HUES6 (cell line): Measurements from ENCODE around the gene RNF151.

Source experiments
- H3K27ac ChIP-seq: 2 replicates; pipeline ENCODE4 v1.7.0; 2013; ENCODE audit warnings: low read depth, mild to moderate bottlenecking, low read length, inconsistent platforms
- H3K27me3 ChIP-seq: 2 replicates; pipeline ENCODE4 v1.6.1; 2013; ENCODE audit warnings: low read length; ENCODE audit not compliant: control insufficient read depth, insufficient read depth
- H3K36me3 ChIP-seq: 2 replicates; pipeline ENCODE4 v1.6.1; 2013; ENCODE audit warnings: low read length; ENCODE audit not compliant: control insufficient read depth, insufficient read depth
- H3K4me1 ChIP-seq: 2 replicates; pipeline ENCODE4 v1.6.1; 2013; ENCODE audit warnings: low read length; ENCODE audit not compliant: control insufficient read depth, insufficient read depth
- H3K4me3 ChIP-seq: 2 replicates; pipeline ENCODE4 v1.5.1; 2013; ENCODE audit warnings: low read depth, low read length
- H3K9ac ChIP-seq: one replicate; pipeline ENCODE4 v1.6.1; 2013; ENCODE audit warnings: mild to moderate bottlenecking, low read length
- H3K9me3 ChIP-seq: 2 replicates; pipeline ENCODE4 v1.6.1; 2013; ENCODE audit warnings: low read depth, low read length; ENCODE audit not compliant: control insufficient read depth, insufficient read depth

RNF151 gene

GRCh38 chr16:1999866-2000514 is 33.3 kb downstream of the RNF151 start:
- Histone ChIP-seq H3K27ac (no peak overlapping the region), H3K27me3 (no peaks in the 10 kb centered on the region), H3K4me3 (no peak overlapping the region), H3K9me3 (no peaks in the 10 kb centered on the region), H3K9ac (no peak overlapping the region), H3K4me1 (peaks cover 14% of the 10 kb centered on the region), H3K36me3 (peaks cover 75% of the 10 kb centered on the region)

DNA sequence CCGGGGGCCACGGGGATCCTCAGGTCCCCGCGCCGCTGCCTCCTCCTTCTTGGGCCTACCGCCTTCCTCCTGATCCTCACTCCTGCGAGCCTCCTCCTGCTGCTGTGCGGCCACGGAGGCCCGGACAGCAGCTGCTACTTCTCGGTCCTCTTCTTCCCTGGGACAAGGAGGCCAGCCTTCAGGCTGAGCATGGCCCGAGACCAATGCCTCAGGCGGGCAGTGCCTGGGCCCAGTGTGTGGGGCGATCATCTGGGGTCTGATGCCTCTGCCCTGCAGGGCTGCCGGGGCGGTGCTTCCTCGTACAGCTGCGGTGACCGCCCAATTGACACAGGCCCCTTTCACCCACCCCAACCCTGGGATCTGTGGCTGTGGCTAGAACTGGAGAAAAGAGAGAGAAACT is 34.4 kb downstream of the RNF151 start:
- Histone ChIP-seq H3K36me3 (peaks cover 70% of the 10 kb centered on the region), H3K4me1 (peaks cover 22% of the 10 kb centered on the region), H3K27me3 (no peaks in the 10 kb centered on the region), H3K4me3 (no peak overlapping the region), H3K27ac (no peak overlapping the region), H3K9me3 (no peaks in the 10 kb centered on the region), H3K9ac (no peak overlapping the region)

GRCh38 chr16:2001456-2002355 is 35.0 kb downstream of the RNF151 start:
- Histone ChIP-seq H3K4me3 (no peak overlapping the region), H3K9me3 (no peaks in the 10 kb centered on the region), H3K27me3 (no peaks in the 10 kb centered on the region), H3K36me3 (peaks cover 70% of the 10 kb centered on the region), H3K4me1 (peaks cover 26% of the 10 kb centered on the region), H3K27ac (no peak overlapping the region), H3K9ac (no peak overlapping the region)

GRCh38 chr16:2002406-2003230 is 36.0 kb downstream of the RNF151 start:
- H3K9me3 ChIP-seq, result no peaks in the 10 kb centered on the region
- H3K27me3 ChIP-seq, result no peaks in the 10 kb centered on the region
- H3K4me1 ChIP-seq, result peaks cover 31% of the 10 kb centered on the region
- peaks cover 65% of the 10 kb centered on the region for H3K36me3 ChIP-seq
- no peak overlapping the region for H3K4me3 ChIP-seq
- no peak overlapping the region for H3K9ac ChIP-seq
- no peak overlapping the region for H3K27ac ChIP-seq

- H3K27ac ChIP-seq, result no peak overlapping the region
- no peaks in the 10 kb centered on the region for H3K27me3 ChIP-seq
- H3K9me3 ChIP-seq, result no peaks in the 10 kb centered on the region
- no peak overlapping the region for H3K4me3 ChIP-seq
- peaks cover 37% of the 10 kb centered on the region for H3K4me1 ChIP-seq
- H3K36me3 ChIP-seq, result peaks cover 63% of the 10 kb centered on the region
- peak overlapping the region; percentile 23 for H3K9ac ChIP-seq
These were observed 36.7 kb downstream of the RNF151 start for GRCh38 chr16:2003231-2003826.

DNA sequence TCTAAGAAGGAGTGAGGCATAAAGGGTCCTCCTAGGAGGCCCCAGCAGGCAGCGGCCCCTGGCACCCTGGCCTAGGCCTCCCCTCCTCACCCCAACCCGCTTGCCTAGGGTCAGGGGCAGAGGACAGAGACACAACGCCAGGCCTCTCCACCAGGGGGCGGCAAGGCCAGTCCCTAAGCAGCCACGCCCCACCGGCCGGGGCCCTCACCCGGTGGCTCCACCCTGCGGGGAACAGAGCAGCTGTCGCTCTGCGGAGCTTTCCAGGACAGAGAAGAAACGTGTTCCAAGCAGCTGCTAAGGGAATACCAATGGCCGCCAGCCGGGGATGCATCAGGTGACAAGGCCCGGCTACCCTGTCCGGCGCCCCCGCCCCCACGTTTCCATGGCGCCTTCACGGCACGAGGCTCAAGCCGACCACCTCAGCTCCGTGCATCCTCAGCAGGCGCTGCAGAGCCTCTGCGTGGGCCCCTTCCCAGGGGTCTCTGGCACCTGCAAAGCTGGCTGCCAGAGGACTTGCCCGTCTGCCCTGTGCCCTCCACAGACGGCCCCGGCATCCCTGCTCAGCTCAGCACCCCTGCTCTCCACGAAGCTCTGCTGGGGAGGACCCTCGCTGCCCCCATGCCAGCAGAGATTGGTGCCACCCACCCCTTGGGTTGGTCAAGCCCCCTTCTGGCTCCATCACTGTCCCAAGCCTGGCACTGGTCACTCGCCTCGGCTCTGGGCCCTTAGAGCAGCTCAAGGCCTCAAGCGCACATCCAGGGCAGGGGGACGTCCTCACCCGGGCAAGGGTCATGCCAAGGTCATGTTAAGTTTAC is 37.4 kb downstream of the RNF151 start:
- H3K9me3 ChIP-seq, result no peaks in the 10 kb centered on the region
- H3K4me3 ChIP-seq, result peak overlapping the region; percentile 23
- no peak overlapping the region for H3K27ac ChIP-seq
- peaks cover 42% of the 10 kb centered on the region for H3K4me1 ChIP-seq
- peaks cover 56% of the 10 kb centered on the region for H3K36me3 ChIP-seq
- H3K27me3 ChIP-seq, result no peaks in the 10 kb centered on the region
- H3K9ac ChIP-seq, result peak overlapping the region; percentile 23

DNA sequence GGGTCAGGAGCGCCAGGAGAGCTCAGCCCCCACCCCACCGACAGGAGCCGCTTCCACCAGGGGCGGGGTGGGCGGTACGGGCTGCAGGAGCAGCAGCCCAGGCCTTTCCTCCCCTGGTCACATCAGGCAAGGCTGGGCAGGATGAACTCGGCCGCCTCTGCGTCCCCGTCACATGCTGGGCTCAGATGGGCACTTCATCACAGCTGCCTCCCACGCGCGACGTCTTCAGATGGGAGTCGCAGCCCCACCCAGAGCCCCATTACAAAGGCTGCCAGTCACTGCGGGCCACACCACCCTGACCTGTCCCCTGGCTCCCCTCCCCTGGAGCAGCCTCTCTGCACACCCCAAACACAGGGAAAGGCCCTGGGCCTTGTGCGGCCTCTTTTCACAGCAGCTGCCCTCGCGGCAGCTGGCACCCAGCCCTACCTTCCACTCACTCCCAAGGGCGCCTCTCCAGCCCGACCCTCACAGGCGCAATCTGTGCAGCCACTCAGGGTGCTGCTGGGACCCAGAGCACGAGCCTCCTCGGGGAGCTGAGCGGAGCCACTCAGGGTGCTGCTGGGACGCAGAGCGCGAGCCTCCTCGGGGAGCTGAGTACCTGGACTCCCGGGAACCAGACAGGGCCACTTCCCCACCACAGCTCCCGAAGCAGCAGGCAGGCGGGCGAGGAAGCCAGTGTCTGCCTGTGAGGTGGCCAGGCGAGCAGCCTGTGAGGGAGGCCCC is 38.3 kb downstream of the RNF151 start:
- no peak overlapping the region for H3K27ac ChIP-seq
- peak overlapping the region; percentile 2 for H3K9ac ChIP-seq
- H3K4me3 ChIP-seq, result no peak overlapping the region
- no peaks in the 10 kb centered on the region for H3K9me3 ChIP-seq
- no peaks in the 10 kb centered on the region for H3K27me3 ChIP-seq
- H3K36me3 ChIP-seq, result peaks cover 47% of the 10 kb centered on the region
- H3K4me1 ChIP-seq, result peaks cover 43% of the 10 kb centered on the region

GRCh38 chr16:2005646-2006045 is 39.0 kb downstream of the RNF151 start:
- Histone ChIP-seq H3K9ac (no peak overlapping the region), H3K27me3 (no peaks in the 10 kb centered on the region), H3K27ac (no peak overlapping the region), H3K4me3 (no peak overlapping the region), H3K9me3 (no peaks in the 10 kb centered on the region), H3K36me3 (peaks cover 41% of the 10 kb centered on the region), H3K4me1 (peaks cover 50% of the 10 kb centered on the region)

DNA sequence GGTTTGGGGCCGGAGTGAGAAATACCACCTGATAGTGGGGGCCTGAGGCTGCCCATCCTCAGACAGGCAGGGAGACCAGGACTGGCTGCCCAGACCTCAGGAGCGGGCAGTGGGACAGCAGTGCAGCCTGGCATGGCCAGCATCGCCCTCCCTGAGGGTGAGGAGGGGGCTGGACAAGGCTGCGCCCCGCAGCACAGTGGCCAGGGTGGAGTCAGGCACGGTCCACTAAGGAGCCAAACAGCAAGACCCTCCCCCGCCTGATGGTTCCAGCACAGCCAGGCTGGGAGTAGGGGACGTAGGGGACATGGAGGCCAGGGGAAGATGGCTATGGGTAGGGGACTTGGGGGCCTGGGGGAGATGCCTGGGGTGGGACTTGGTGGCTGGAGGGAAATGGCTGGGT is 39.7 kb downstream of the RNF151 start:
- H3K9me3 ChIP-seq, result no peaks in the 10 kb centered on the region
- peaks cover 34% of the 10 kb centered on the region for H3K36me3 ChIP-seq
- no peak overlapping the region for H3K27ac ChIP-seq
- H3K9ac ChIP-seq, result no peak overlapping the region
- peaks cover 50% of the 10 kb centered on the region for H3K4me1 ChIP-seq
- no peak overlapping the region for H3K4me3 ChIP-seq
- no peaks in the 10 kb centered on the region for H3K27me3 ChIP-seq
